ENCODE results near the gene PPP1R3E.
"Not testable (repeated sequence)": the region's sequence is repeated elsewhere in the genome, so short reads cannot be mapped to it uniquely, and the experiment has no call there.

GRCh38 chr14:23260849-23261248, 41.8 kb downstream of the PPP1R3E start:
- not testable (repeated sequence) for TF ChIP-seq CTCF (IDR thresholded peaks at IDR 0.05); POLR2A (IDR thresholded peaks at IDR 0.05); EP300 (IDR thresholded peaks at IDR 0.05; ENCODE audit: low read depth); POLR2AphosphoS5 (IDR thresholded peaks at IDR 0.05)
